Neutrophil (primary cell): ENCODE measurements around the gene EBF3.

Experiments used
- H3K27ac ChIP-seq: fragments of 200-600 bp; sonication (generic); 2 replicates; pipeline ENCODE4 v1.5.1; 2016; ENCODE audit warnings: mild to moderate bottlenecking, moderate library complexity
- H3K27me3 ChIP-seq: fragments of 200-600 bp; sonication (generic); 2 replicates; pipeline ENCODE4 v1.6.0; 2016; ENCODE audit warnings: mild to moderate bottlenecking
- H3K36me3 ChIP-seq: fragments of 200-600 bp; sonication (generic); 2 replicates; pipeline ENCODE4 v1.5.1; 2017
- H3K4me1 ChIP-seq, 2 experiments: fragments of 200-600 bp in 1 of 2; sonication (generic) in 1 of 2; 1 replicate in 1 of 2; 2 replicates in 1 of 2; pipeline versions ENCODE4 v1.5.1 to v1.6.1; 2013 to 2016; ENCODE audit warnings: low read depth in 1 of 2, low read length in 1 of 2, mild to moderate bottlenecking in 1 of 2, moderate library complexity in 1 of 2; ENCODE audit not compliant: control insufficient read depth in 1 of 2, insufficient read depth in 1 of 2
- H3K4me3 ChIP-seq, 2 experiments: fragments of 200-600 bp in 1 of 2; sonication (generic) in 1 of 2; 1 replicate in 1 of 2; 2 replicates in 1 of 2; pipeline ENCODE4 v1.5.1; 2013 to 2016; ENCODE audit warnings: low read depth in 1 of 2, low read length in 1 of 2, mild to moderate bottlenecking in 1 of 2, moderate library complexity in 1 of 2
- H3K9me3 ChIP-seq: fragments of 200-600 bp; sonication (generic); 2 replicates; pipeline ENCODE4 v1.5.1; 2016
- CTCF ChIP-seq: fragments of 200-600 bp; sonication (generic); IDR thresholded peaks from 2 replicates; pipeline ENCODE4 v1.5.1; 2016; ENCODE audit warnings: antibody characterized with exemption

The EBF3 gene

DNA sequence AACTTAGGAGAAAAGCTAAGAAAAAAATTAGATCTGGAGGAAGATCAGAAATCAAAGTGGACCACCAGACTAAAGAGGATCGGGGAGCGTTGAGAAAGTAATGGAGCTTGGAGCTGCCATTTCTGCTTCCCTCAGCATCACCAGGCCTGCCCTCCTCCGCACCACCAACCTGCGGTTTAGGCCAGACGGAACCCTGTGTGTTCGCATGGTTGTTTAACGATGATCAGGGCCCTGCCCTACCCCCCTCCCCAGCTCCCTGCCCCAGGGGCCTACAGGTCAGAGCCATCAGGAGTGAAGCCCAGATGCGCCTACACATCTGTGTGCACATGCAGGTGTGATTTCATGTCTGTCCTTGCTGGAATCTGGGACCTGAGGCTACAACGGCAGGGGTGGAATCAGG lies 45.7 kb downstream of the EBF3 start:
- no peaks in the 10 kb centered on the region for H3K36me3 ChIP-seq
- H3K4me1 ChIP-seq, result no peaks in the 10 kb centered on the region
- no peak overlapping the region for H3K27ac ChIP-seq
- H3K9me3 ChIP-seq, result no peaks in the 10 kb centered on the region
- no peak for TF ChIP-seq CTCF
- no peaks in the 10 kb centered on the region for H3K27me3 ChIP-seq
- no peak overlapping the region for H3K4me3 ChIP-seq

- Histone ChIP-seq H3K36me3 (no peaks in the 10 kb centered on the region), H3K9me3 (no peaks in the 10 kb centered on the region), H3K4me1 (no peaks in the 10 kb centered on the region), H3K27me3 (no peaks in the 10 kb centered on the region), H3K4me3 (no peak overlapping the region), H3K27ac (no peak overlapping the region)
- no peak for TF ChIP-seq CTCF
Observed at GRCh38 chr10:129917936-129918335, 46.1 kb downstream of the EBF3 start.

GRCh38 chr10:129916506-129916995 lies 47.5 kb downstream of the EBF3 start:
- no peak for TF ChIP-seq CTCF
- no peak overlapping the region for H3K27ac ChIP-seq

GRCh38 chr10:129915526-129916378 lies 48.3 kb downstream of the EBF3 start:
- H3K4me3 ChIP-seq, result no peak overlapping the region
- no peak overlapping the region for H3K27ac ChIP-seq
- TF ChIP-seq CTCF, result no peak
- H3K9me3 ChIP-seq, result no peaks in the 10 kb centered on the region
- no peaks in the 10 kb centered on the region for H3K27me3 ChIP-seq
- H3K36me3 ChIP-seq, result no peaks in the 10 kb centered on the region
- H3K4me1 ChIP-seq, result no peaks in the 10 kb centered on the region

More at GRCh38 chr10:129916506-129916995, 47.5 kb downstream of the EBF3 start:
- Histone ChIP-seq H3K9me3 (no peaks in the 10 kb centered on the region), H3K4me1 (no peaks in the 10 kb centered on the region), H3K4me3 (no peak overlapping the region), H3K27me3 (no peaks in the 10 kb centered on the region), H3K36me3 (no peaks in the 10 kb centered on the region)

- no peak for TF ChIP-seq CTCF
- no peaks in the 10 kb centered on the region for H3K9me3 ChIP-seq
- H3K27ac ChIP-seq, result no peak overlapping the region
- H3K4me3 ChIP-seq, result no peak overlapping the region
- H3K36me3 ChIP-seq, result no peaks in the 10 kb centered on the region
- H3K27me3 ChIP-seq, result no peaks in the 10 kb centered on the region
- no peaks in the 10 kb centered on the region for H3K4me1 ChIP-seq
Observed at GRCh38 chr10:129914960-129915359, 49.1 kb downstream of the EBF3 start.
